Body of pancreas (tissue), 4 donors: ENCODE data around the gene SCEL. TPM values are rescaled to one million over a fixed set of nuclear protein-coding genes. Genes with fewer than 3 reads are reported as not detected.

Experiments
- ATAC-seq: fragments of 150-250 bp; one replicate; pipeline ENCODE4 v1.9.1; 2016
- DNase-seq, 4 donors: peaks; one replicate each; pipeline ENCODE4 v3.0.0-alpha.2; 2019
- H3K27ac ChIP-seq, 4 donors: fragments of 200-600 bp; sonication (generic); 1 replicate in 3 of 4; 2 replicates in 1 of 4; pipeline versions ENCODE4 v1.5.1 to v1.6.1; 2016 to 2019; ENCODE audit warnings: mild to moderate bottlenecking in 1 of 4, mixed read lengths in 1 of 4, moderate library complexity in 1 of 4
- H3K27me3 ChIP-seq, 2 donors: fragments of 200-600 bp; sonication (generic); one replicate each; pipeline ENCODE4 v1.6.0; 2016; ENCODE audit warnings: mild to moderate bottlenecking in 1 of 2
- H3K36me3 ChIP-seq, 2 donors: fragments of 200-600 bp; sonication (generic); replicated peaks in 1 of 2; 2 replicates each; pipeline ENCODE4 v1.5.1; 2016; ENCODE audit warnings: low read depth in 2 of 2; ENCODE audit not compliant: insufficient read depth in 1 of 2
- H3K4me1 ChIP-seq: fragments of 200-600 bp; sonication (generic); one replicate; pipeline ENCODE4 v1.6.0; 2016
- H3K4me3 ChIP-seq, 2 donors: fragments of 200-600 bp; sonication (generic); 1 replicate in 1 of 2; 2 replicates in 1 of 2; pipeline ENCODE4 v1.5.1; 2016 to 2019
- H3K9me3 ChIP-seq, 3 donors: fragments of 200-600 bp; sonication (generic); 1 replicate in 2 of 3; 2 replicates in 1 of 3; pipeline ENCODE4 v1.5.1; 2016
- POLR2A ChIP-seq, 3 donors: fragments of 450-650 bp; IDR thresholded peaks; one replicate each; pipeline ENCODE4 v1.6.1; 2016; ENCODE audit warnings: antibody characterized with exemption in 3 of 3, mild to moderate bottlenecking in 2 of 3
- WGBS, 2 donors: methylation state at CpG; one replicate each; pipeline ENCODE4 v1.1.5; 2017; 5-methylcytosine and 5-hydroxymethylcytosine counted together
- intact Hi-C: fragments of 100-400 bp; cut with DNase I; formaldehyde crosslinking; loops from one replicate; pipeline ENCODE4 v1.15.1; 2023
- total RNA-seq, 2 donors: library from RNA; depleted of rRNA; stranded (reverse); fragments of >200 nt; gene quantifications; one replicate each; pipeline ENCODE4 v1.1.0, GENCODE V29; 2016
- TF ChIP-seq, protein P1 (sequence below), 7 experiments: fragments of 450-650 bp in 4 of 7; fragments of 200-600 bp in 3 of 7; sonication (generic) in 3 of 7; IDR thresholded peaks; one replicate each; pipeline ENCODE4 v1.5.1; 2016 to 2019; ENCODE audit warnings: antibody characterized with exemption in 7 of 7

Gene SCEL
- total RNA-seq, 2 donors from 2014 or later, result not detected

DNA sequence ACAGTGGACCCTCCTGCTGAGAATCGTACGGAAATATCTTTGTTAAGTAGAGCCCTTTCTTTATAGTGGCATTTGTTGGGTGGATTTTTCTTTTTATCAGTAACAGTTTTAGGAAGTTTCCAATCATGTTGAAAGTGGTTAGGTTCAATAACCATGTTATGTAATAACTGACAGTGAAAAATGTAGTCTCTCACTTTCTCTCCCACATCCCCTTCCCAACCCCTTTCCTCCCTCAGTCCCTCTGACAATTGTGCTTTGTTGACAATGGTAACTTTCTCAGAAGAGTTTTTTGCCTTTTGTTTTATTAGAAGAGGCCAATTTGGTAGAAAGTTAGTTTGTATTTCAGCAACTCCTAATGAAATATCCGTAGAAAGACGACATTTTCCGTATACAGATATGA lies 84.1 kb downstream of the SCEL start:
- 67 to 71% methylated on average over 5 of the region's 5 CpGs for WGBS, 2 donors
- no peak for ATAC-seq
- H3K4me1 ChIP-seq, result no peaks in the 10 kb centered on the region
- no peak overlapping the region for H3K4me3 ChIP-seq
- H3K36me3 ChIP-seq, result no peaks in the 10 kb centered on the region
- TF ChIP-seq, protein P1, sequence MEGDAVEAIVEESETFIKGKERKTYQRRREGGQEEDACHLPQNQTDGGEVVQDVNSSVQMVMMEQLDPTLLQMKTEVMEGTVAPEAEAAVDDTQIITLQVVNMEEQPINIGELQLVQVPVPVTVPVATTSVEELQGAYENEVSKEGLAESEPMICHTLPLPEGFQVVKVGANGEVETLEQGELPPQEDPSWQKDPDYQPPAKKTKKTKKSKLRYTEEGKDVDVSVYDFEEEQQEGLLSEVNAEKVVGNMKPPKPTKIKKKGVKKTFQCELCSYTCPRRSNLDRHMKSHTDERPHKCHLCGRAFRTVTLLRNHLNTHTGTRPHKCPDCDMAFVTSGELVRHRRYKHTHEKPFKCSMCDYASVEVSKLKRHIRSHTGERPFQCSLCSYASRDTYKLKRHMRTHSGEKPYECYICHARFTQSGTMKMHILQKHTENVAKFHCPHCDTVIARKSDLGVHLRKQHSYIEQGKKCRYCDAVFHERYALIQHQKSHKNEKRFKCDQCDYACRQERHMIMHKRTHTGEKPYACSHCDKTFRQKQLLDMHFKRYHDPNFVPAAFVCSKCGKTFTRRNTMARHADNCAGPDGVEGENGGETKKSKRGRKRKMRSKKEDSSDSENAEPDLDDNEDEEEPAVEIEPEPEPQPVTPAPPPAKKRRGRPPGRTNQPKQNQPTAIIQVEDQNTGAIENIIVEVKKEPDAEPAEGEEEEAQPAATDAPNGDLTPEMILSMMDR (IDR thresholded peaks at IDR 0.05), result no peak
- no peak for TF ChIP-seq POLR2A (IDR thresholded peaks at IDR 0.05)
- H3K27ac ChIP-seq, result no peak overlapping the region
- no peak for DNase-seq
- H3K9me3 ChIP-seq, result no peaks in the 10 kb centered on the region
- H3K27me3 ChIP-seq, result no peaks in the 10 kb centered on the region
- intact Hi-C loops, result no loop called here

DNA sequence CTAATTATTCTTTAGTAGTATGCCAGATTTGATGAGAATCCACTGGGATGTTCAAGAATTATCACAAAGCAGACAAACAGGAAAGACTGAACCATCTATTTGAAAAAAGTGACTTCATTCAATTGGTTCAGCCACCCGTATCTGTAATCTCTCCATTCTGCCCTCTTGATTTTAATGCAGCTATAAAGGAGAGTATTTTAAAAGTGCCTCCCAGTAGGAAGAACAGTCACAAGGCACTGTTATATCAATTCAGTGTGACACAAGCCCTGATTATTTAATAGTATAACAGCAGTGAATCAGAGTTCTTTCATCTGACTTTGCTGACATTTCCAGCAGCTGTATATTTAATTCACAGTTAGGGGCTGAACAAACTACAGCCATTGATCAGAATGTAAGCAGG lies 84.6 kb downstream of the SCEL start:
- H3K4me3 ChIP-seq, result no peak overlapping the region
- H3K27ac ChIP-seq, result no peak overlapping the region
- no peaks in the 10 kb centered on the region for H3K4me1 ChIP-seq
- H3K9me3 ChIP-seq, result no peaks in the 10 kb centered on the region
- ATAC-seq, result no peak
- no peak for DNase-seq
- intact Hi-C loops, result no loop called here
- TF ChIP-seq POLR2A (IDR thresholded peaks at IDR 0.05), result no peak
- TF ChIP-seq, protein P1 (IDR thresholded peaks at IDR 0.05), result no peak
- WGBS, 2 donors, result 65 to 82% methylated on average over 1 of the region's 1 CpG
- no peaks in the 10 kb centered on the region for H3K27me3 ChIP-seq
- no peaks in the 10 kb centered on the region for H3K36me3 ChIP-seq

DNA sequence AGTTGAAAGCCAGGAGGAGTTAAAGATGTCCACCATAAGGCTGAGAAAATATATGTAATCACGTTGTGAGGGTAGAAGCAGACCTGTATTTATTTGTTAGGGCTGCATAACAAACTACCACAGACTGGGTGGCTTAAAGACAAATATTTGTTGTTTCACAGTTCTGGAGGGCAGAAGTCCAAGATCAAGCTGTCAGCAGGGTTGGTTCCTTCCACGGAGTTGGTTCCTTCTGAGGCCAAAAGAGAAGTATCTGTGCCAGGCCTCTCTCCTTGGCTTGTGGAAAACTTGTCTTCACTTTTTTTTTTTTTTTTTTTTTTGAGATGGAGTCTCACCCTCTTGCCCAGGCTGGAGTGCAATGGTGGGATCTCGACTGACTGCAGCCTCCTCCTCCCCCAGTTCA lies 88.3 kb downstream of the SCEL start:
- no peaks in the 10 kb centered on the region for H3K36me3 ChIP-seq
- no peak overlapping the region for H3K4me3 ChIP-seq
- H3K4me1 ChIP-seq, result no peaks in the 10 kb centered on the region
- no peak overlapping the region for H3K27ac ChIP-seq
- no peak for ATAC-seq
- no peak for TF ChIP-seq POLR2A (IDR thresholded peaks at IDR 0.05)
- TF ChIP-seq, protein P1 (IDR thresholded peaks at IDR 0.05), result no peak
- no peaks in the 10 kb centered on the region for H3K9me3 ChIP-seq
- DNase-seq, result peak in 1 of 4 donors; percentile 19
- no peaks in the 10 kb centered on the region for H3K27me3 ChIP-seq
- WGBS, 2 donors, result 37 to 55% methylated on average over 3 of the region's 3 CpGs
- intact Hi-C loops, result no loop called here

DNA sequence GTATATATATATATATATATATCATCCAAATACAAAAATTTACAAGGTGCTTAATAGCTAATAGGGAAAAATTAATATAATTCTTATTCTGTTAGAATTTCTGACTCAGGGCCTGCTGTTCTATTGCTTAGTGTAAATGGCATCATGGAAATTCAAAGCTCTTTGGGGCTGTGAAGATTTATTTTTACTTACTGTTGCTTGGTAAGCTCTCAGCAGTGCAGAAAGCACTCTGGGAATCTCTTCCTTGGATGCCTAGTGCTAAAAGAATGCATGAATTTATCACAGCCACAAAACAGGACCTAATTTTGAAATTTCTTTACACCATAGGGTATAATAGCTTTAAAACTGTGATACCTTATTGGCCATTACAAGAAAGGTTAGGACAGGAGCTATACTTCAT lies 92.7 kb downstream of the SCEL start:
- no peaks in the 10 kb centered on the region for H3K36me3 ChIP-seq
- TF ChIP-seq, protein P1 (IDR thresholded peaks at IDR 0.05), result no peak
- TF ChIP-seq POLR2A (IDR thresholded peaks at IDR 0.05), result no peak
- H3K27me3 ChIP-seq, result no peaks in the 10 kb centered on the region
- DNase-seq (no peak), ATAC-seq (no peak)
- intact Hi-C loops, result no loop called here
- H3K9me3 ChIP-seq, result no peaks in the 10 kb centered on the region
- no peak overlapping the region for H3K27ac ChIP-seq
- no peak overlapping the region for H3K4me3 ChIP-seq
- H3K4me1 ChIP-seq, result no peaks in the 10 kb centered on the region

DNA sequence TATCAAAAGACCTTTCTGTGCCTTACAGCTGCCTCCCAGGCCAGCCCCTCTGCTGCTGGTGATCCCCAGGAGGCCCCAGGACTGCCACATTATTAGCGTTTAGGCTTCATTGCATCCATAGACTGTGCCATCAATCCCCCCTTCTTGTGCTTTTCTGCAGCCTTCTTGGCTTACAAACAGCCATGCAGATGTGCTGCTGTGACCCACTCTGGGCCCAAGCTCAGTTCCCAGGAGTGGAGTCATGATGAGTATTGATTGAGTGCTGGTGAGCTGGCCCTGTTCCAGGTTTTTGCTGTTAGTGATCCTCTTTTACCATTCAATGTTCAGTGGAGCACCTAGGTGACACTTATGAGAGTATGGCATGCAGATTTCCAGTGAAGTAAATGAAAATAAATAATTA lies 102.1 kb downstream of the SCEL start:
- H3K4me1 ChIP-seq, result no peaks in the 10 kb centered on the region
- no peaks in the 10 kb centered on the region for H3K27me3 ChIP-seq
- H3K4me3 ChIP-seq, result no peak overlapping the region
- intact Hi-C loops, result no loop called here
- DNase-seq, result no peak
- no peak for ATAC-seq
- H3K36me3 ChIP-seq, result no peaks in the 10 kb centered on the region
- no peak overlapping the region for H3K27ac ChIP-seq
- no peaks in the 10 kb centered on the region for H3K9me3 ChIP-seq
- WGBS, 2 donors, result 67 to 73% methylated on average over 1 of the region's 1 CpG
- no peak for TF ChIP-seq POLR2A (IDR thresholded peaks at IDR 0.05)
- TF ChIP-seq, protein P1 (IDR thresholded peaks at IDR 0.05), result no peak
